Loucy (cell line): ENCODE measurements around the gene MAPK1IP1L.

Experiments used
- EZH2phosphoT487 ChIP-seq: fragments of 200-600 bp; IDR thresholded peaks from 2 replicates; pipeline ENCODE4 v1.6.1; 2018; ENCODE audit warnings: antibody characterized with exemption, mild to moderate bottlenecking, moderate library complexity, borderline replicate concordance
- TF ChIP-seq, protein P1 (sequence below): fragments of 200-600 bp; sonication (generic); conservative IDR thresholded peaks from 2 replicates; pipeline ENCODE4 v1.5.1; 2014; ENCODE audit warnings: mild to moderate bottlenecking, antibody characterized with exemption, low read length

DNA sequence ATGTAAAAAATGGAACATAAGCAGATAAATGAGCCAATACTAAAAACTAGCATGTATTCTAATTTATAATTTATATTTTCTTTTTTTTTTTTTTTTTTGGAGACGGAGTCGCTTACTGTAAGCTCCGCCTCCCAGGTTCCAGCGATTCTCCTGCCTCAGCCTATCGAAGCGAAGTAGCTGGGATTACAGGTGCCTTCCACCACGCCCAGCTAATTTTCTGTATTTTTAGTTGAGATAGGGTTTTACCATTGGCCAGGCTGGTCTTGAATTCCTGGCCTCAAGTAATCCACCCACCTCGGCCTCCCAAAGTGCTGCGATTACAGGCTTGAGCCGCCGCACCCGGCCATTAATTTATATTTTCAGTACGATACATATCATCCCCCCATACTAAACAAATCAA lies 2.7 kb downstream of the MAPK1IP1L start:
- TF ChIP-seq, protein P1, sequence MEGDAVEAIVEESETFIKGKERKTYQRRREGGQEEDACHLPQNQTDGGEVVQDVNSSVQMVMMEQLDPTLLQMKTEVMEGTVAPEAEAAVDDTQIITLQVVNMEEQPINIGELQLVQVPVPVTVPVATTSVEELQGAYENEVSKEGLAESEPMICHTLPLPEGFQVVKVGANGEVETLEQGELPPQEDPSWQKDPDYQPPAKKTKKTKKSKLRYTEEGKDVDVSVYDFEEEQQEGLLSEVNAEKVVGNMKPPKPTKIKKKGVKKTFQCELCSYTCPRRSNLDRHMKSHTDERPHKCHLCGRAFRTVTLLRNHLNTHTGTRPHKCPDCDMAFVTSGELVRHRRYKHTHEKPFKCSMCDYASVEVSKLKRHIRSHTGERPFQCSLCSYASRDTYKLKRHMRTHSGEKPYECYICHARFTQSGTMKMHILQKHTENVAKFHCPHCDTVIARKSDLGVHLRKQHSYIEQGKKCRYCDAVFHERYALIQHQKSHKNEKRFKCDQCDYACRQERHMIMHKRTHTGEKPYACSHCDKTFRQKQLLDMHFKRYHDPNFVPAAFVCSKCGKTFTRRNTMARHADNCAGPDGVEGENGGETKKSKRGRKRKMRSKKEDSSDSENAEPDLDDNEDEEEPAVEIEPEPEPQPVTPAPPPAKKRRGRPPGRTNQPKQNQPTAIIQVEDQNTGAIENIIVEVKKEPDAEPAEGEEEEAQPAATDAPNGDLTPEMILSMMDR, result no peak
- TF ChIP-seq EZH2phosphoT487, result no peak
